GM21528 (cell line): ENCODE data around the gene RAD51D.
"Not testable (repeated sequence)": the region's sequence is repeated elsewhere in the genome, so short reads cannot be mapped to it uniquely, and the experiment has no call there.

Experiments
- ATAC-seq: cut with Tn5 transposase; IDR thresholded peaks from one replicate; pipeline ENCODE4 v1.9.1; 2021; ENCODE audit warnings: mild to moderate bottlenecking, moderate library complexity; ENCODE audit not compliant: unreplicated experiment, low FRiP score

Gene RAD51D

GRCh38 chr17:35142467-35142796, 22.8 kb upstream of the RAD51D start:
- ATAC-seq: no peak

- ATAC-seq: peak; percentile 65
These were observed 22.2 kb upstream of the RAD51D start, which contains the start of gene NLE1 for GRCh38 chr17:35141681-35142466. NLE1 (minus strand) TSS chr17:35142303; CDS start chr17:35142275, 28 bp downstream.

GRCh38 chr17:35138218-35138617, 18.6 kb upstream of the RAD51D start:
- no peak for ATAC-seq

DNA sequence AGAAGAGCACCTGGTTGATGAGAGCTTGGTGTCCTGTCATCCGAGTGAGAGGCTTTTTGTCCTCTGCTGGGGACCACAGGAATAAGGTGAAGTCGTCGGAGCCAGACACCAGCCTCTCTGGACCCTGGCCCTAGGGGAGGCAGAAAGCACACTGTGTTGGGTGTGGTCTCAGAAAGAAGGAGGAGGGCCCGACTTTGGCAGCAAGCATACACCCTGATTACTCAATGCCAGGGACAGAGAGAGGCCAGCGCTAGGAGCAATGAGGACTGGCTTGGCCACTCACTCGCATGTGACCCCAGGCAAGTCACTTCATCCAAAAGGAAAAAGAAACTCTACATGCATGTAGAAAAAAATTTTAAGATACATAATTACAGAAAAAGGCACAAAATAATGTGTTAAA, 15.7 kb upstream of the RAD51D start:
- no peak for ATAC-seq

DNA sequence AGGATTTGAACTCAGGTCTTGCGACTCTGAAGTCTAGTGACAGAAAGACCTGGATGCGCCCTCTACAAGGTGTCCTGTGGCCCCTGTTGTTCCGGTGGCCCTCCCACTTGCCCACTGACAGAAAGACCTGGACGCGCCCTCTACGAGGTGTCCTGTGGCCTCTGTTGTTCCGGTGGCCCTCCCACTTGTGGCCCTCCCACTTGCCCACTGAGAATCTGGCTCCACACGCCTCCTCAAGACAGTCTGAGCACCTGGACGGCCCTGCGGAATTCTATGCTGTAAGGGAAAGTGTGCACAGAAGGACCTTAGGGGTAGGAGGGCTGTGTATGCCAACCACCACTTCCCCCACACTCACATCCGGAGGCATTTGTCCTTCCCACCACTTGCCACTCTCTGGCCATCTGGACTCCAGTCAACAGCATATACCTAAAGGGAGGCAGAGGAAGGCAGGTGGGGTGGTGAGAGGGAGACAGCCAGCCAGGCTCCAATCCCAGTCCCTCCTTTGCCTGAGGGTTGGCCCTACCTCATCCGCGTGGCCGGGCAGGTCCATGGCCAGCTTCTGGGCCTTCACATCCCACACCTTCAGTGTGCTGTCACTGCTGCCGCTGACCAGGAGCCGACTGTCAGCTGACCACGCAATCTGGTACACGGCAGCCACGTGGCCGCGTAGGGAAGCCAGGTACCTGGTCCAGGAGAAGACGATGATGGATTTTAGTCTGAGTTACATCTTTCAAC, 13.3 kb upstream of the RAD51D start:
- ATAC-seq: no peak

DNA sequence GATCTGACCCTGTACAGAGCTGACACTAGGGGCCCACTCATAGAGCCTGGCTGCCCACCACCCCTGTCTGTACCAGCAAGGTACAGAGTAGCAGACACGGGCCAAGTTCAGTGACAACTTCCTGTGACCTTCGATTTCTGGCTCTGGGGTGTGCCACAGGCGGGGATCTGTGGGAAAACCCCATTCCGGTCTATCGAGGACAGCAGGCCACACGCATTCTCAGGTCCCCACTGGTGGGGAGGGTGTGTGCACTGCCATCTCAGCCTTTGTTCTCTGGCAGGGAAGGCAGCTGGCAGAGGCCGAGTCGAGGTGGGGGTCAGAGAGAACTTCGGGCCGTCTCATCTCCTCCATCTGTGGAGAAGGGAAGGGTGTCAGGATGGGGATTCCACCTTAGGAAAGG, 12.4 kb upstream of the RAD51D start:
- ATAC-seq: no peak

DNA sequence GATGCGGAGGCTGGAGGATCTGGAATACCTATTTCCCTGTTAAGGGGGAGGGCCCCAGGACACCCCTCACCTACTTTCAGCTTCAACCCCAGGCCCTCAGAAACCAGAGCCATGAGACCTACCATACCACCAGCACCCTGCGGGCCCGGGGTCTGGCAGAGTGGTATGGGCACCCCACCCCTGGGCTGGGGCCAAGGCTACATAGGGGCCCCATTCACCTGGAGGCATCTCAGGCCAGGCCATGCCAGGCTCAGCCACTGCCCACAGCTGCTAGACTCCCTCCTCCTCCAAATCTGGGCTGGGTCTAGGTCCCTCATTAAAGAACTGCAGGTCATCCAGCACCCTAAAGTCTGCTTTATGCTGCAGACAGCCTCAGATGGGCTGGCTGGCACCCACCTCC, 10.7 kb upstream of the RAD51D start:
- ATAC-seq: no peak

DNA sequence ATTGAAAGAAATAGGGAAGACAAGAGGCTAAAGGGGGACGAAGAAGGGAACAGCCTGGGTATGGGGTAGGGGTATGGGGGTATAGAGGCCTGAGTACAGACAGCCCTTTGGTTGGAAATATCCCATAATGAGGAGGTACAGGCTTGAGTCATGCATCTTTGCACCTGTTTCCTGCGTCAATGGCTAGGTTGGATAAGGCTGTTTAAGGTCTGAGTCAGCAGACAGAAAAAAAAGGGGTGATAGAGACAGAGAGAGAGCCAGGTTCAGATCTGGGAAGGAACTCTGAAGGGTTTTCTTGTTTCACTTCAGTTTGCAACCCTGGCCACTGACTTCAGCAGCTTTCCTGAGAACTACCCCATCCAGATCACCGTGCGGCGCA, 10.3 kb upstream of the RAD51D start:
- ATAC-seq: no peak

- no peak for ATAC-seq
These were observed 9.7 kb upstream of the RAD51D start for GRCh38 chr17:35129154-35129972.

- ATAC-seq: no peak
These were observed 8.3 kb upstream of the RAD51D start for GRCh38 chr17:35127751-35128514.

DNA sequence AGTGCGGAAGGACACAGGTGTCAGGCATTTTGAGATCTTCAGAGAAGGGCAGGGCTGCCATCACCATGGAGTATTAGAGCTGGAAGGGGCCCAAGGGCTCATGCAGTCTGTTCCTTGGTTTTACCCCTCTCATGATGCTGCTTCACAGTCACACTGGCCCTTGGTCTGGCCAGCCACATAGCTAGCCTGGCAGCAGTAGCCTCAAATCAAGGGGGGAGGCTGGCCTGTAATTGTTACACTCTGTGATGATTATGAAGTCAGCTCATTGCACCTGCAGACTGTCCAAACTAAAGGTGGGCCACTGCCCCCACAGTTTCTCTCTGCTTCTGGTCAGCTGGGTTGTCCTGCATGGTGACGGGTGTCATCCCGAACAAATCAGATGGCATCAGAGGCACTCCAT, 1.7 kb upstream of the RAD51D start, which contains the start of gene FNDC8:
TSS of gene FNDC8 (plus strand) at position 301 of the 400 bp plus-strand sequence. CDS start at position 380, 79 bp downstream.
- no peak for ATAC-seq

DNA sequence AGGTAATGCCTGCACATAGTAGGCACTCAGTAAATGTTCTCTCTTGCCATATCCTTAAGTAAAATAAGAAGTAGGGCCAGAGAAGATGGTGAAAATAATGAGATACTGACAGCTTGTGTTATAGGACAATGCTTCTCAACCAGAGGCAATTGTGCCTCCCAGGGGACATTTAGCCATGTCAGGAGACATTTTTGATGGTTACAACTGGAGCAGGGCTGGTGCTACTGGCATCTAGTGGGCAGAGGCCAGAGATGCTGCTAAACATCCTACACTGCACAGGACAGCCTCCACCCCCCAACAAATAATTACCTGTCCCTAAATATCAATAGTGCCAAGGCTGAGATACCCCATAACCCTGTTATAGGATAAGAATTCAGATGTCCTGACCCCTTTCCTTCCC, 1.7 kb downstream of the RAD51D start:
- no peak for ATAC-seq

GRCh38 chr17:35116845-35117244, 2.8 kb downstream of the RAD51D start:
- no peak for ATAC-seq

DNA sequence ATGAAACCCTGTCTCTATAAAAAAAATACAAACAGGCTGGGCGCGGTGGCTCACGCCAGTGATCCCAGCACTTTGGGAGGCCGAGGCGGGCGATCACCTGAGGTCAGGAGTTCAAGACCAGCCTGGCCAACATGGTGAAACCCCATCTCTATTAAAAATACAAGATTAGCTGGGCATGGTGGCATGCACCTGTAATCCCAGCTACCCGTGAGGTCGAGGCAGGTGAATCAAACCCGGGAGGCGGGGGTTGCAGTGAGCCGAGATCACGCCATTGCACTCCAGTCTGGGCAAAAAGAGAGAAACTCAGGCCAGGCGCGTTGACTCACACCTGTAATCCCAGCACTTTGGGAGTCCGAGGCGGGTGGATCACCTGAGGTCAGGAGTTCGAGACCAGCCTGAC, 8.9 kb downstream of the RAD51D start:
- not testable (repeated sequence) for ATAC-seq

- ATAC-seq: no peak
These were observed 14.7 kb downstream of the RAD51D start for GRCh38 chr17:35104844-35105450.

DNA sequence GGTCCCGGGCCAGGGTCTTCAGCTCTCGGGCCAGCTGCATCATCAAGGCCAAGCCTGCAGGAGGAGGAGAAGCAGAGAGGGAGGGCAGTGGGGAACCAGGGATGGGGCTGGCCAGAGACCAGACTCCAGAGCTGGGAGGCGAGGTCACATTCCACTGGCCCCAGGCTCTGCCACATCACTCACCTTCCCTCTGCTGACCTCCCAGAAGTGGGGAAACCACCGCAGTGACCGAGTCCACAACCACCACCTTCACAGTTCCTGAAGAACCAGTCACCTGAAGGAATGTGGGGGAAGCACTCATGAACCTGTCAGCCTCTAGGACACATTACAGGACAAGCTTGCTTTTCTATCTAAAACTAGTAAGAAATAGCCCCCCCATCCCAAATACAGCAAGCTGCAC, 16.4 kb downstream of the RAD51D start:
- ATAC-seq: no peak

DNA sequence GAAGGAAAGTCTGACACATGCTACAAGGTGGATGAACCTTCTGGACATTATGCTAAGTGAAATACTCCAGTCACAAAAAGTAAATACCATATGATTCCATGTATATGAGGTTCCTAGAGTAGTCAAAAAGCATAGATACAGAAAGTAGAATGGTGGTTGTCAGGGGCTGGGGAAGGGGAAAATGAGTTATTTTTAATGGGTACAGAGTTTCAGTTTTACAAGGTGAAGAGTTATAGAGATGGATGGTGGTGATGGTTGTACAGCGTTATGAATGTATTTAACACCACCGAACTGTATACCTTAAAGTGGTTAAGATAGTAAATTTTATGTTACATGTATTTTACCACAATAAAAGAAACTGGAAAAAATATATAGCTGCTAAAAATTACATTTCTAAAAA, 17.9 kb downstream of the RAD51D start:
- ATAC-seq: no peak

- ATAC-seq: no peak
These were observed 18.6 kb downstream of the RAD51D start for GRCh38 chr17:35101036-35101435.

GRCh38 chr17:35099908-35100307, 19.8 kb downstream of the RAD51D start:
- no peak for ATAC-seq

GRCh38 chr17:35097776-35098175, 21.9 kb downstream of the RAD51D start:
- ATAC-seq: no peak
